Neuronal stem cell (in vitro differentiated cells): ENCODE measurements around the gene CDO1.

ENCODE experiments used
- DNase-seq: peaks from one replicate; pipeline ENCODE4 v3.0.0-alpha.2; 2013; ENCODE audit warnings: low spot score
- H2AFZ ChIP-seq: one replicate; pipeline ENCODE4 v1.6.1; 2013; ENCODE audit warnings: mild to moderate bottlenecking, low read length, inconsistent platforms
- H2AK5ac ChIP-seq: 2 replicates; pipeline ENCODE4 v1.6.1; 2013; ENCODE audit warnings: low read depth, mild to moderate bottlenecking, inconsistent platforms, low read length, moderate library complexity, mixed read lengths
- H2BK120ac ChIP-seq: 2 replicates; pipeline ENCODE4 v1.6.1; 2013; ENCODE audit warnings: low read depth, mild to moderate bottlenecking, inconsistent platforms, low read length, moderate library complexity, mixed read lengths
- H2BK12ac ChIP-seq: one replicate; pipeline ENCODE4 v1.6.1; 2013; ENCODE audit warnings: low read length, inconsistent platforms
- H2BK15ac ChIP-seq: 2 replicates; pipeline ENCODE4 v1.6.1; 2013; ENCODE audit warnings: mild to moderate bottlenecking, low read length, inconsistent platforms, mixed read lengths
- H2BK5ac ChIP-seq: one replicate; pipeline ENCODE4 v1.6.1; 2013; ENCODE audit warnings: inconsistent platforms, mild to moderate bottlenecking, low read length, moderate library complexity
- H3K14ac ChIP-seq: one replicate; pipeline ENCODE4 v1.6.1; 2013; ENCODE audit warnings: low read length, inconsistent platforms
- H3K18ac ChIP-seq: 2 replicates; pipeline ENCODE4 v1.6.1; 2013; ENCODE audit warnings: low read length, inconsistent platforms
- H3K23ac ChIP-seq: 2 replicates; pipeline ENCODE4 v1.6.1; 2013; ENCODE audit warnings: low read depth, mild to moderate bottlenecking, mixed read lengths, low read length, inconsistent platforms; ENCODE audit not compliant: poor library complexity
- H3K27ac ChIP-seq: replicated peaks from 3 replicates; pipeline ENCODE4 v1.5.1; 2013; ENCODE audit warnings: low read length, inconsistent platforms
- H3K27me3 ChIP-seq, 3 experiments: 2 replicates each; pipeline ENCODE4 v1.6.1; 2013; ENCODE audit warnings: low read length in 3 of 3, mild to moderate bottlenecking in 2 of 3, inconsistent platforms in 1 of 3, low read depth in 1 of 3, mixed read lengths in 1 of 3, moderate library complexity in 1 of 3; ENCODE audit not compliant: control insufficient read depth in 3 of 3, insufficient read depth in 3 of 3
- H3K36me3 ChIP-seq, 2 donors: replicated peaks in 1 of 2; 2 replicates each; pipeline ENCODE4 v1.6.1; 2013; ENCODE audit warnings: low read length in 2 of 2; ENCODE audit not compliant: control insufficient read depth in 2 of 2, insufficient read depth in 2 of 2
- H3K4ac ChIP-seq: 2 replicates; pipeline ENCODE4 v1.6.1; 2013; ENCODE audit warnings: inconsistent platforms, mild to moderate bottlenecking, low read length, moderate library complexity
- H3K4me1 ChIP-seq, 2 donors: 1 replicate in 1 of 2; 2 replicates in 1 of 2; pipeline ENCODE4 v1.6.1; 2013; ENCODE audit warnings: low read length in 2 of 2, low read depth in 1 of 2; ENCODE audit not compliant: control insufficient read depth in 2 of 2, insufficient read depth in 1 of 2
- H3K4me2 ChIP-seq: one replicate; pipeline ENCODE4 v1.6.1; 2013; ENCODE audit warnings: mild to moderate bottlenecking, low read length, inconsistent platforms; ENCODE audit not compliant: insufficient read depth, poor library complexity, severe bottlenecking
- H3K4me3 ChIP-seq, 2 donors: 2 replicates each; pipeline ENCODE4 v1.5.1; 2013; ENCODE audit warnings: low read length in 2 of 2, mild to moderate bottlenecking in 2 of 2, inconsistent platforms in 1 of 2, moderate library complexity in 1 of 2
- H3K79me1 ChIP-seq: one replicate; pipeline ENCODE4 v1.6.1; 2013; ENCODE audit warnings: low read depth, mild to moderate bottlenecking, inconsistent platforms, low read length, moderate library complexity
- H3K9ac ChIP-seq: one replicate; pipeline ENCODE4 v1.6.1; 2013; ENCODE audit warnings: mild to moderate bottlenecking, low read depth, low read length, inconsistent platforms; ENCODE audit not compliant: poor library complexity
- H3K9me3 ChIP-seq, 2 donors: replicated peaks in 1 of 2; 2 replicates each; pipeline versions ENCODE3 to v1.6.1; 2013; ENCODE audit warnings: low read length in 2 of 2, mild to moderate bottlenecking in 2 of 2, inconsistent platforms in 1 of 2, low read depth in 1 of 2, mixed read lengths in 1 of 2, moderate library complexity in 1 of 2; ENCODE audit not compliant: control insufficient read depth in 2 of 2, insufficient read depth in 1 of 2
- H4K8ac ChIP-seq: one replicate; pipeline ENCODE4 v1.6.1; 2013; ENCODE audit warnings: low read depth, mild to moderate bottlenecking, inconsistent platforms, low read length, moderate library complexity
- H4K91ac ChIP-seq: one replicate; pipeline ENCODE4 v1.6.1; 2013; ENCODE audit warnings: low read length, low read depth, mild to moderate bottlenecking, inconsistent platforms; ENCODE audit not compliant: poor library complexity
- WGBS, 2 donors: extraction: QIAGEN DNeasy Blood & Tissue Kit; methylation state at CpG; one replicate each; pipeline ENCODE4 v1.1.7; 2013; ENCODE audit warnings: missing lambda C conversion rate in 2 of 2, mixed read lengths in 1 of 2; ENCODE audit not compliant: insufficient read length in 2 of 2, insufficient replicate concordance in 1 of 2; ENCODE audit errors: extremely low coverage in 2 of 2; 5-methylcytosine and 5-hydroxymethylcytosine counted together

The CDO1 gene

GRCh38 chr5:115778417-115778816 lies 38.0 kb downstream of the CDO1 start:
- no peaks in the 10 kb centered on the region for H3K4me1 ChIP-seq
- no peak overlapping the region for H2BK120ac ChIP-seq
- no peaks in the 10 kb centered on the region for H3K27me3 ChIP-seq
- no peak overlapping the region for H3K18ac ChIP-seq
- no peak for DNase-seq
- no peak overlapping the region for H2AK5ac ChIP-seq
- H2AFZ ChIP-seq: no peak overlapping the region
- no peak overlapping the region for H2BK15ac ChIP-seq
- H3K9ac ChIP-seq: no peak overlapping the region
- H3K4me3 ChIP-seq: no peak overlapping the region
- H3K9me3 ChIP-seq: no peaks in the 10 kb centered on the region
- no peak overlapping the region for H2BK12ac ChIP-seq
- no peak overlapping the region for H3K23ac ChIP-seq
- H3K4me2 ChIP-seq: no peak overlapping the region
- H3K27ac ChIP-seq: no peak overlapping the region
- H3K4ac ChIP-seq: no peak overlapping the region
- H3K36me3 ChIP-seq: no peaks in the 10 kb centered on the region
- H3K79me1 ChIP-seq: no peaks in the 10 kb centered on the region
- no peak overlapping the region for H4K8ac ChIP-seq
- no peak overlapping the region for H4K91ac ChIP-seq
- no peak overlapping the region for H2BK5ac ChIP-seq
- H3K14ac ChIP-seq: no peak overlapping the region
- no CpG with 5 or more reads among the region's 1 CpG for WGBS, 2 donors

- H4K91ac ChIP-seq: no peak overlapping the region
- no peak overlapping the region for H2BK5ac ChIP-seq
- H3K9me3 ChIP-seq: no peaks in the 10 kb centered on the region
- H3K9ac ChIP-seq: no peak overlapping the region
- H2BK12ac ChIP-seq: no peak overlapping the region
- no peak overlapping the region for H2BK120ac ChIP-seq
- H3K4ac ChIP-seq: no peak overlapping the region
- no peak overlapping the region for H2AK5ac ChIP-seq
- H3K36me3 ChIP-seq: no peaks in the 10 kb centered on the region
- no peak overlapping the region for H3K23ac ChIP-seq
- H3K4me2 ChIP-seq: no peak overlapping the region
- no peaks in the 10 kb centered on the region for H3K27me3 ChIP-seq
- no peak overlapping the region for H3K27ac ChIP-seq
- H3K14ac ChIP-seq: no peak overlapping the region
- no CpG with 5 or more reads among the region's 3 CpGs for WGBS, 2 donors
- no peak overlapping the region for H3K18ac ChIP-seq
- H3K79me1 ChIP-seq: no peaks in the 10 kb centered on the region
- H3K4me3 ChIP-seq: no peak overlapping the region
- no peak for DNase-seq
- H3K4me1 ChIP-seq: no peaks in the 10 kb centered on the region
- no peak overlapping the region for H4K8ac ChIP-seq
- H2AFZ ChIP-seq: no peak overlapping the region
- no peak overlapping the region for H2BK15ac ChIP-seq
Measured at GRCh38 chr5:115776989-115777388, 39.5 kb downstream of the CDO1 start.

- H4K91ac ChIP-seq: no peak overlapping the region
- H3K4me1 ChIP-seq: no peaks in the 10 kb centered on the region
- H2AFZ ChIP-seq: no peak overlapping the region
- H3K4me3 ChIP-seq: no peak overlapping the region
- no peak overlapping the region for H3K4ac ChIP-seq
- no peak overlapping the region for H2AK5ac ChIP-seq
- no peak overlapping the region for H3K27ac ChIP-seq
- H3K18ac ChIP-seq: no peak overlapping the region
- no peak overlapping the region for H2BK15ac ChIP-seq
- no peak overlapping the region for H2BK120ac ChIP-seq
- DNase-seq: no peak
- H3K9me3 ChIP-seq: no peaks in the 10 kb centered on the region
- no peaks in the 10 kb centered on the region for H3K79me1 ChIP-seq
- no CpG with 5 or more reads among the region's 4 CpGs for WGBS, 2 donors
- H3K36me3 ChIP-seq: no peaks in the 10 kb centered on the region
- H2BK5ac ChIP-seq: no peak overlapping the region
- H3K23ac ChIP-seq: no peak overlapping the region
- no peak overlapping the region for H4K8ac ChIP-seq
- H3K14ac ChIP-seq: no peak overlapping the region
- no peak overlapping the region for H3K9ac ChIP-seq
- H2BK12ac ChIP-seq: no peak overlapping the region
- no peaks in the 10 kb centered on the region for H3K27me3 ChIP-seq
- H3K4me2 ChIP-seq: no peak overlapping the region
Measured at GRCh38 chr5:115775999-115776398, 40.5 kb downstream of the CDO1 start.

- Histone ChIP-seq H4K8ac (no peak overlapping the region), H3K79me1 (no peaks in the 10 kb centered on the region), H3K27me3 (no peaks in the 10 kb centered on the region), H2BK120ac (no peak overlapping the region), H4K91ac (no peak overlapping the region), H3K18ac (no peak overlapping the region), H3K27ac (no peak overlapping the region), H2BK5ac (no peak overlapping the region), H2BK15ac (no peak overlapping the region), H3K23ac (no peak overlapping the region), H2BK12ac (no peak overlapping the region), H3K9me3 (no peaks in the 10 kb centered on the region), H3K4me1 (no peaks in the 10 kb centered on the region), H3K4me3 (no peak overlapping the region), H2AK5ac (no peak overlapping the region), H3K14ac (no peak overlapping the region), H3K4ac (no peak overlapping the region), H3K4me2 (no peak overlapping the region), H3K9ac (no peak overlapping the region), H3K36me3 (no peaks in the 10 kb centered on the region), H2AFZ (no peak overlapping the region)
- WGBS, 2 donors: no CpG with 5 or more reads among the region's 3 CpGs
- DNase-seq: no peak
Measured at GRCh38 chr5:115774684-115775083, 41.8 kb downstream of the CDO1 start.
